Inferior parietal cortex (tissue), 1 donor: ENCODE data around the gene CISTR.

Experiments used
- DNase-seq: peaks from one replicate; pipeline ENCODE4 v3.0.0-alpha.2; 2016; ENCODE audit errors: extremely low spot score

CISTR gene

DNA sequence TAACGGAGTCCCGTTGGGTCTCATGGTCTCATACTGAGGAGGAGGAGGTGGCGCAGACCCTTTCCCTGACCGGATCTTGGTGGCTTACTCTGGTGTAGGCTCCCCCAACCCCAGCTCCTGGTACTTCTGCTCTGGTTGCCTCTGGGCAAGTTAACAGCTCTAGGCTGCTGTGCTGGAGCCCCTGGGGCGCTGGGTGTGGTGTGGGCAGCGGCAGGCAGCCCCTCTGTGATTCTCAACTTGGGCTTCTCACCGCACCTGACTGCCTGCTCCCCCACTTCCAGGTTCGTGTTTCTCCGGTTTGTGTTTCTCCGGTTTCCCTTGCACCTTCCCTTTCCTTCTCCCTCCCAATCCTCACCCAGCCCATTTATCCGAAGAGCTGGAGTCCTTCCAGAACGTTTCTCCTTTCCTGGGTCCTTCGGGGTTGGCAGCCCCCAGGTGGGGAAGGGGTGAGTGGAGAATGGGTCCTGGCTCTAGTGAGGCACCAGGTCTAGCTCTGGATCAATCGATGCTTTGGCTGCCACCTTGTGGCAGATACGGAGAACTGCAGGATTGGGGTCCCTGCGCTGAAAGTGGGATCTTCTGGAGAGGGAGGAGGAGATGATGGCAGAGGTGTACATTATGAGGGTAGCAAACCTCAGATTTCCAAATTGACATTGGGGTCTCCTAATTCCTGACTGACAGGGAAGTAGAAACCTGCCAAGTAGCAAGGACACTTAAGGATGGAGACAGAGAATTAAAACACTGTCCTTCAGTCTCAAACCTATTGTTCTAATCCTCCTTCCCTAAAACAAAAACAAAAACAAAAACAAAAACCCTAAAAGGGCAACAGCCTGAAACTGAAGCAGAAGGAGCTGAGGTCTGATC is 8.3 kb downstream of the CISTR start:
- DNase-seq, result peak; percentile 91

DNA sequence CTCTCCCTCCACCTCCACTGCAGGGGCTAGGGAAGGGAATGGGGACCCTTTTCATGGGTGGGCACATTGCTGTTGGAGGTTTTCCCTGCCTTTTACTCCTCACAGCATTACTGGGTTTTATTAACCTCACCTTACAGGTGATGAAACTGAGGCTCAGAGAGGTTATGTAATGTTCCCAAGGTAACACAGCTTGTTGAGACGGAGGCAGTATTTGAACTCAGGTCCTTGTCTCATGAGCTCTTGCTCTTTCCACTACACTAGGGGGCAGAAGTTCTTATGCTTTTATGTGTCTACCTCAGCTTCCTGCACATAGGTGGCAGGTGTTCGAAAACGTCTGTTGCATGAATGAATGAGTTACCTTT is 11.7 kb downstream of the CISTR start:
- no peak for DNase-seq

DNA sequence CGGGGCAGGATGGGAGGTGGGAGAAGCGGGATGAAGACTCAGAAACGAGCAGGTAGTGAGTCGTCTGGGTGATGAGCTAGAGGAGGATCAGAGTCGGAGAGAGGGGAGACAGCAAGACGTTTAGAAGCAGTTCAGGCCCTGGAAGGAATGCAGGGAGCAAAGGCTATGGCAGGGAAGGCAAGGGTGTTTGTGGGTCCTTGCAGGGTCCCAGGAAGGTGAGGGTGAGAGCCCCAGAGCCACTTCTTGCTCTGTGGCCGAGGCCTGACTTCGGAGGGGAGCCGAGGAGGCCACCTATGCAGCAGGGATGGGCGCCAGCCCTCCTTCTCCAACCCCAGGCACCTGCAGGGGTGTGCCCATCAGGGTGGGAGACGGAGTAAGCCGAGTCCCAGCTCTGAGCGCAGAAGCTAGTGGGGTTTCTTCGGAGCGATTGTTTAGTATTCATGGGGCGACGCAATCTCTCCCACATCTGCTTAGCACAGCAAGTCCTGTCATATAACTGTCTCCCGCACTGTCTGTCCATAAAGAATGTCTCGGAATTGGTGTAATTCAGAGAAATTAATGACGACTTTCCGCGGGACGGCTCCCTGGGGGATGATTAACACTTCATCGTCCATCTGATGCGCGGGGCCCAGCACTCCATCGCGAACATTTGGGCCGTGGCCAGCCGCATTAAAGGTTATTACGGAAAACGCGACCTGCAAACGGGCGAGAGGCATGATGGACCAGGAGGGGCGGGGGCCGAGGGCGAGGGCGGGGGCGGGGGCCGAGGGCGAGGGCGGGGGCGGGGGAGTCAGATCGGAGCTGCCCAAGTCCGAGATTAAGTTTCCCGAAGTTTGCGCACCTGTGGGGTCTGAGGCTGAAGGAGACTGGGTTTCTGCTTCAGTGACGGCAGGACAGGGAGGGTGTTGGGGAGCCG is 12.3 kb downstream of the CISTR start:
- DNase-seq, result no peak

DNA sequence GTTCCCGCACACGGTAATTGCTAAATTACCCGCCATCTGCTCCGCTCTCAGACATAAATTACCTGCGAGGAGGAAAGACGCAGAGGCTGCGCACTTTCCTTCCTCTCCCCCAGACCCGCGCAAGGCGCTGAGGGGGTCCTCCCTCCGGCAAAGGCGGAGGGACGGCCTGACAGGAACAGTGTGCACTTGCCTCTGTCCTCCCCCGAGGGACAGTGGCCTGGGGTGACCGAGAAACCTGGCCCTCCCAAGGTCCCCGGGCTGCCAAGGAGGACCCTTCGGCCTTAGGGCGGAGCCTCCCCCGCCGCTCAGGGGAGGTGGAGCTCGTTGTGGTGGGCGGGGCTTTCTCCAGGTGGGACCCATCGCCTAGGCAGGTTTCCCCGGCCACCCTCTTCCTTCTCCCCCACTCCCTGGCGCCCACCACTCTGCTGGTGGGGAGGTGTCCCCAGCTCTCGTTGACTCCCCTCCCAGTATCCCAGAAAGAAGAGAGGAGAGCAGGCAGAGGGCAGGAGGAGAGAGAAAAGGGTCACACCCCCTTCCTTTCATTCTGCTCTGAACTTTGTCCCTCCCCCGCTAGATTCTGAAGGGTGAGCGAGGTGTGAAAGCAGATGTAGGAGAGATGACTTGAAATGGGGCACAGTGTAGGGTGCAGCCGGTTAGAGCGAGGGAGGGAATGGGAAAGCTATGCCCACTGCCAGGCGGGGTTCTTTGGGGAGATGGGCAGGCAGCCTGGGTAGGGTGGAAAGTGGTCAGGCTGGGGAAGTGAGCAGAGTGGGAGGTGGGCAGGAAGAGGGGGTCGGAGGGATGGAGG is 13.2 kb downstream of the CISTR start:
- no peak for DNase-seq

DNA sequence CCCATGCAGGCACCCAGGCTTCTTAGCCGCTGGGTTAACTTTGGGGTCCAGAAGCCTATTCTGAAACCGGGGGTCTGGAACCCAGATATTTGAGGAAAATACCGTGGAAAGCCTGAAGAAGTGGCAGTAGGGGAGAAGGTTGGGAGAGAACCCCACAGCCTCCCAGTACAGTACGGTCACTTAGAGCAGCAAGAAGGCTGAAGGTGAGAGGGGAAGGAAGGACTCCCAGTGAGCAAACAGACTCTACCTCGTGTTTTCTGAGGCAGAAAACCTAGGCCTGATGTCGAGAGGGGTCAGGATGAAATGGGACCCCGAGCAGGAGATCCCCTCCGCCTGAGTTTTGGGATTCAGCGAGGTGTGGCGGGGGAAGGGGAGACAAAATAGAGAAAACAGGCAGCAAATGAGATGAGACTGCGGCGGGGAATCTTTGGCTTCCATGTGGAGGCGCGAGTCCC is 13.8 kb downstream of the CISTR start:
- no peak for DNase-seq

DNA sequence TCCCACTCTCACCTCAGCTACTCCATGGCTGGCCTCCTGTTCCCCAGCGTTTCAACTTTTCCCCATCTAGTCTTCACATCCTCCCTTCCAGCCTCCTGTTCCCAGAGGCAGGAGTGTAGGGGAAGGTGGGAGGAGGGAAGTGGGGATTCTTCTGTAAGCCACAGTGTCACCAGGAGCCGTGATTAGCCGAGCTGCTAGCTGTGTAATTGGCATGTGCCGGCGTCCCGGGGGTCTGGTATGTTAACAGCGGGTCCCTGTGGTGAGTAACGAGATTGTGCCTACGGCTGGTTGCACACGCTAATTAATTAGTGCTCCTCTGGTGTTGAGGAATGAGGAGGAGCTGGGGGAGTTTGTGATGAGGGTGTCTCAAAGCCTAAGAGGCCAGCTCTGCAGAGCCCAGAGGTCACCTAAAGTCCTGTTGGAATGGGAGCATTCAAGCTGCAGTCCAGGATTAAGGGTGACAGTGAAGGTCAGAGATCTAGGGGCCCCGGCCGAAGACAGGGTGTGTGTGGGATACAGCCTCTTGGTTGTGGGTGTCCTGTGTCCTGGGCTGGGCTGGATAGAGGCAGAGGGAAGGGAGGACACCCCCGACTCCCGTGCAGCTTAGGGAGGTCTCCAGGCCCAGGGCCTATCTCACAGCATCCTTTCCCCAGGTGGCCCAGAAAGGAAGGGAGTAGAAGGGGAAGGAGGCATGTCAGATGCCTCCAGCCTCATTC is 14.5 kb downstream of the CISTR start:
- DNase-seq, result no peak

DNA sequence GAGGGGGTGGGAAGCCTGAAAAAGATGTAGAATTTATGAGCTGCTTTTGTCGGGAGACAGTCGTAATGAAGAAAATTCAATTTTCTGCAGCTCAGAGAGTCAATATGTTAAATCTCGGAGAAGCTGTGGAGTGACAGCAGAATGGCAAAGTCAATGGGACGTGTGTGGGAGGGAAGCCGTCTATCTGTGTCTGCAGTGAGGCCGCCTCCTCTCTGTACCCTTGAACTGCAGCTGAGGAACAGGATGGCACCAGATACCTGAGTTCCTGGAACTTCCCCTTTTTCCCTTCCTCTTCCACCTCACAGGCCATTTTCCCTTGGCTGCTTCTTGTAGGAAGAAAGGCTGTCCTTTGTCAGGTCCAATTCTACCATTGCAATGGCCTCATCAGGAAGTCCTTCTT is 15.2 kb downstream of the CISTR start:
- no peak for DNase-seq

DNA sequence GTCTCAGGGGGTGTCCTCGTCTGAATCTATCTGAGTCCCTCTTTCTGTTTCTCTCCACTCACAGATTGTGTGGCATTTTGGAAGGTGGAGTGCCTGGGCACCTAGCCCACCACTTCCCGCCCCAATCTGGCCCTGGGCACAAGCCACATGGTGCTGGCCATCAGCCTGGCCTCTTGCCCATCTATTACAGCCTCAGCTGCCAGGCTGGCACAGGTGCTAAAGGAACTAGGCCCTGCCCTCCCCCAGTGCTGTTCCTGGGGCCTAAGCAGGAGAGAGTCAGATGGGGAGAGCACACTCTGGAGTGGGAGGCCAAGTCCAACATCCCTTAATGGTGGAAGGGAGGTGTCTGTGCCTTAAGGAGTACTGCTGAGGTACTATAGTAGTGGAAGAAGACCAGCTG is 16.2 kb downstream of the CISTR start:
- no peak for DNase-seq

DNA sequence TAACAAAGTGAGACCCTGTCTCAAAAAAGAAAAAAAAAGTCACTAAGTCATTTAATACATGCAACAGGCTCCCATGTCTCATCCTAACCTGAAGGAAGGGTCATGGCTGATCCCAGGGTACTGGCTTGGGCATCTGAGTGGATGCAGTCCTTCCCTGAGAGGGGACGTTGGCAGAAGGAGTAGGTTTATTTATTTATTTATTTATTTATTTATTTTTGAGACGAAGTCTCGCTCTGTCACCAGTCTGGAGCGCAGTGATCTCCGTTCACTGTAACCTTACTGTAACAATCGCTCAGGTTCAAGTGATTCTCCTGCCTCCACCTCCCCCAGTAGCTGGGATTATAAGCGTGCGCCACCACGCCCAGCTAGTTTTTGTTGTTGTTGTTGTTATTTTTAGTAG is 17.4 kb downstream of the CISTR start:
- no peak for DNase-seq

DNA sequence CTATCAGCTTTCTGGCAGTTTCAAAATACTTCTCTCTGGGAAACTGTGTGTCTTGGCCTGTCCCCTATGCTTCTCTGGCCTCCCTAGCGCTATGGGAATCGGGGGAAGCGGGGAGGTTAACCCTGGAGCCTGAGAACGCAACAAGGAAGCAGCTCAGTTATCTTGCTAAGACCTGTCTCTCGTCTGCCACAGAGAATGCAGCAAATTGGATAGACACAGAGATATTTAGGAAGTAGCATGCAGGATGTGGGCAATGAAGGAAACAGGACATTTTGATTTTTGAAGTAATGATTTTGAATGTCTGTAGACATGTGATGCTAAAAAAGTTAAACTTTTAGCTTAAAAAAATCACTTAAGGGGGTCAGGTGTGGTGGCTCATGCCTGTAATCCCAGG is 18.0 kb downstream of the CISTR start:
- no peak for DNase-seq

DNA sequence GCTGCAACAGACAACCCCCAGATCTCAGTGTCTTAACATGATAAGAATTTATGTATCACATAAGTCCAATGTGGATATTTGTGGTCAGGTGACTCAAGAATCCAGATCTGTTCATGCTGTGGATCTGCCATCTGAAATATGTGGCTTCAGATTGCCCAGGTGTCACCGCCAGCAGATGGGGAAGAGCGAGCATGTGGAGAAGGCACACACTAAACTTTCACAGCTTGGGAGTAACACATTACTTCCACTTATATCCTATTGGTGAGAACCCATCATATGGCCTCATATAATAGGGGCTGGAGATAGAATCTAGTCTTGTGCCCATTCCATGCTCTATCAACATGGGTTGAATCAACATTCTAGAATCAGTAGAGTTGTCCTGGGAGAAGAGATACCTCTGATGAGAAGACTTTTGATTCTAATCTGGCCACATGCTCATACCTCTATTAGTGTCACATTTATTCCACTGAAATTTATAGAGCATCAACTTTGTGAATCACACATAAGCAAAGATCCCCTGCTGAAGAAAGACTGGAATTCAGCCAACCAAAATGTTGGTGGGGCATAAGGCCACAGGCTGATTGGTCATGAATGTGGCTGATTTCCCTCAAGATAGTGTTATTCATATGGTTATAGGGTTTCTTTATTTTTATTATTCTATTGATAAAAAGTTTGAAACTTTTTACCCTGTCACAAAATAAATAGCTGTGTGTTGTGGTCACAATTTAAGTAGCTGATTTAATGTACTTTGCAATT is 18.6 kb downstream of the CISTR start:
- no peak for DNase-seq

DNA sequence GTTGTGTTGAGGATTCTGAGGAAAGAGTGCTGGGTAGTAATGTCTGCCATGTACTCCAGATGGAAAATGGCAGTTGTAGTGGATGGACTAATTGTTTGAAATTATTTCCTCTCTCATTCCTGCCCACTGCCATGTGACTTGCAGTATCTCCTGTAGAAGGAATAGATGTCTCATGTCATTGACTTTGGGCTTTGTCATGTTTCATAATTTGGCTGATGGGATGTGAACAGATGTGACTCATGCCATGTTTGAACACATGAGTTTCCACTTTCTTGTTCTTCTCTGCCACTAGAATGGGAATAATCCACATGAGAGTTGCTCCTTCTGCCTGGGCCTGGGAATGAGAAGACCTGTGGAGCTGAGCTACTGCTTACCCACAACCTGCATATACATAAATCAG is 22.1 kb downstream of the CISTR start:
- no peak for DNase-seq

DNA sequence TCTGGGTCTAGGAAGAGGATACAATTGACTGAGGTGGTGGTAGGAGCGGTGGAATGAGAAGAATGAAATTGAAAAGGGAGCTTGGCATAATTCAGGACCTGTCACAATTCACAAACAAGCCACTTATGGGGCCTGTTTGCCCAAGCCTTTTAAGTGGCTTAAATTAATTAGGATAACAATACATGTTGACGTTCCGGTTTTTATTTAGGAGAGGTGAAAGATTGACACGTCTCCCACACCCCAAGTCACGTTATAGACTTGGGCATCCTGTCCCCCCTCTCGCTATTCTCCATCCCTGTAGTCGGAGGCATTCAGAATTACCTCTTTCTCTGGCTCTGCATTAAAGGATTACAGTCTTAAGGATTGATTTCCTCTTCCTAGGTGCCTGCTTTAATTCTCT is 23.6 kb downstream of the CISTR start:
- no peak for DNase-seq

DNA sequence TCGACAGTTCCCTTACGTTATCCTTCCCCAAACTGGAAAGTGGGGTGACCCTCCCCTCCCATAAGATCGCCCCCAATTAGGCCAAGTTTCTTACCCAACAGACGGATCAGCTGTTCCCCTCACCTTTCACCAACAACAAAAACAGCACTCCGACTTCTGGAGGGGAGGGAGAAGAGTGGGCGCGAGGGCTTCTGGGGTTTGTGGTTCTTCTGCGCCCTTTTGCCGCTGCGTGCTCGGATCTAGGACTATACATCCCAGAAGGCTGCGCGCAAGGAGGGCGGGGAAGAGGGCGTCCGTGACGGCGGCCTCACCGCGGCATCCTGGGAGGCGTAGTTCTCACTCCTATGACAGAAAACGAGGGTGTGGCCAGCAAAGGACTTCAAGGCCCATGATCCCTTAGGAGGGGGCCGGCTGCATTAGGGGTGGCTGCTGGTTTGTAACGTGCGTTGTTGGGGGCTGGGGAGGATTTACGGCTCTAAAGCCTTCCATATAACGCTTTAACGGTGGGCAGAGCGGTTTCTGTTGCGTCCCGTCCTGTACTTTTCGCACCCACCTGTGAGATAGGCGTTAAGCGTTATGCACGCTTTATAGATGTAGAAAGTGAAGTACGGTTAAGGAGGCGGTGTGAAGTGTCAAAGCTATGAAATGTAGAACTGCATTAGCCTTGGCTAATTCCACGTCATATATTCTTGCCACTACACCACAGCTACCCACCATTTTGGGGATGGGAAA is 24.3 kb downstream of the CISTR start, which contains the start of gene CALCOCO1:
Gene CALCOCO1, minus strand, starts transcription at position 143 of the 732 bp plus-strand sequence. CDS start 2,210 bp downstream, outside the sequence.
- DNase-seq, result peak; percentile 97

DNA sequence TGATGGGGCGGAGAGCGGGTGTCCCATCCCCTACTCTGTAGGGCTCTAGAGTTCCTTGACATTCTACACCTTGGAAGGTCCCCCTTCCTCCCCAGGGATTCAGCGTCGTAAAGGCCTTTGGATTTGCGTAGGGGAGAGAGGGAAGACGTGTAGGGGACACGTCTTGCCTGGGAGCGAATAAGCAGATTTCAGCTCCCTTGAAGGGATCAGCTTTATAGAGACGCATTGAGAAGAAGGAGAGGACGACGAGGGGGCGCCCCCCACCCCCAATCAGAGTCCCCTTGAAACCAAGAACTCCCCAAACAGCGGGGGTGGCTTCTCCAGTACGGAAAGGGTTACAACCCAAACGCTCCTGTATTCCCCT is 24.9 kb downstream of the CISTR start:
- DNase-seq, result no peak

DNA sequence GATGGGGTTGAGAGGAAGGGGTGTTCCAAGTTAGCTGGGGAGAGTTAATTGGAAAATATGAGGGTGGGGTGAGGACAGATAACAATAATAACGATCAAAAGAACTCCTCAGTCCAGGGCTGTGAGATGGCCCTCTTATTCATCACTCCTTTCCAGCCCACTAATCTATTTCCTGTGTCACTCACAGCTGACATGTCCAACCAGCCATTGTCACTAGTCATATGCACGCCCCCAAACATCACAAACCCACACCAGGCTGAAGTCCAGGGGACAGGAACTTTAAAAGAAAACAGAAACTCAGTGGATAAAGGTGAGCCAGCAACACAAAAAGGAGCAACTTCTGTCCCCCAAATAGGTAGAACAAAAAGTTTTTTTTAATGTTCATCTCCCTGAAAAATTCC is 25.4 kb downstream of the CISTR start:
- DNase-seq, result no peak

DNA sequence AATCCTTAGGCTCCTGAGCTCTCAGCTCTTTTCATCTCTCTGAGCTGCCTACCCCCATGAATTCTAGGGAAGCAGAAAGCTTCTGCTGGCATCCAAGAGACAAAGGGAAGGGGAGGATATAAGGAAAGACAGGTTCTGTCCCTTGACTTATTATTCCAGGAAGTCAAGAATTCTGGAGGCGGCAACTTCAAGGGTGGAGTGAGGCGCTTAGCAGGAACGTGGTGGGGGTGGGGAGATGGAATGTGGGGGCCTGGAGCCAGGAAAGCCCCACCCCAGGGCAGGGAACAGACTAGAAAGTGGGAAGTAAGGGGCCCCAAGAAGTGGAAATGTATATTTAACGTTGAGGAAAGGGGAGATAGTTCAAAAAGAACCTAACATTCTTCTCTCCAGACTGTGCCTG is 26.0 kb downstream of the CISTR start:
- DNase-seq, result no peak

DNA sequence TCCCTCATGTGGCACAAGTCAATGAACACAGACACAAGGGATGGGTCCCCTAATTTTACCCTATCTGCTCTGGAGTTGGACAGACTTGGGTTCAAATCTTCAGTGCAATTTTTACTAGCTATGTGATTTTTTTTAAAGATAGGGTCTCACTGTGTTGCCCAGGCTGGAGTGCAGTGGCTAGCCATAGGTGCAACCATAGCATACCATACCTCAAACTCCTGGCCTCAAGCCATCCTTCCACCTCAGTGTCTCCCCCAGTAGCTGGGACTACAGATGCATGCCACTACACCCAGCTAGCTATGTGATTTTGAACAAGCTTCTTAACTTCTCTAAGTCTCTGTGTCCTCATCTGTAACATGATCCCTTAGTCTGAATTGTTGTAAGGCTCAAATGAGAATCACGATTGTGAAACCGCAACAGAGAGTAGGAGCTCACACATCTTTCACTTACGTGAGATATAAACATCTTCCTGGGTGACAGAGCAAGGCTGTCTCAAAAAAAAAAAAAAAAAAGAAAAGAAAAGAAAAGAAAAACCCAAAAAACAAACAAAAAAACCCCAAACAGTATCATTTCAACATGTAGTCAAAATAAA is 29.2 kb downstream of the CISTR start:
- DNase-seq, result no peak

DNA sequence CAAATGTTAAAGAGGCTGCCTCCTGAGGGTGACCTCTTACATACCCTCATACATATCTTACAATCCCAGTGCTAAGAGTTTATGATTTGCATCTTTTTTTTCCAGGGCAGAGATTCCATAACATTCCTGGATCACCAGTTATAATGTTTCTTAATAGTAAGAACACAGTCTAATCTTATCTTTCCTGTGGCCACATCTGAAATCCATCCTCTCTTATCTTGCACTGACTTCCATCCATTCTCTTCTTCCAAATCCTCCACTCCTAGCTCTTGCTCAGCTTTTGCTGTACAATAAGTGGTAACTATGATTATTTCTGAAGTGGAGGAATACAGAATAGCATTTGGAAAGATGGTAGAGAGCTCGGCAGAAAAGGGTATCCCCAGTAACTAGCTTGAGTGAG is 30.8 kb downstream of the CISTR start:
- no peak for DNase-seq
